MM.1S (cell line): Measurements from ENCODE around the gene CEBPE.

Source experiments
- DNase-seq: peaks from one replicate; pipeline ENCODE4 v3.0.0-alpha.2; 2015
- H2AFZ ChIP-seq: fragments of 300-600 bp; sonication (generic); 2 replicates; pipeline ENCODE4 v1.6.0; 2016; ENCODE audit warnings: antibody characterized with exemption, low read length
- H3F3A ChIP-seq: fragments of 300-600 bp; sonication (generic); 2 replicates; pipeline ENCODE4 v1.6.1; 2016; ENCODE audit warnings: mild to moderate bottlenecking, antibody characterized with exemption, low read length, moderate library complexity, mixed read lengths; ENCODE audit not compliant: insufficient read depth
- H3K27ac ChIP-seq: fragments of 300-600 bp; sonication (generic); 2 replicates; pipeline ENCODE4 v1.5.1; 2016; ENCODE audit warnings: mild to moderate bottlenecking, low read length
- H3K27me3 ChIP-seq: fragments of 300-600 bp; sonication (generic); replicated peaks from 2 replicates; pipeline ENCODE4 v1.6.0; 2016; ENCODE audit warnings: low read length; ENCODE audit not compliant: insufficient read depth
- H3K36me3 ChIP-seq: fragments of 300-600 bp; sonication (generic); replicated peaks from 2 replicates; pipeline ENCODE4 v1.6.1; 2016; ENCODE audit warnings: mild to moderate bottlenecking, low read length, mixed read lengths; ENCODE audit not compliant: insufficient read depth
- H3K4me1 ChIP-seq: fragments of 300-600 bp; sonication (generic); 2 replicates; pipeline ENCODE4 v1.6.1; 2016; ENCODE audit warnings: low read length, mixed read lengths
- H3K4me2 ChIP-seq: fragments of 300-600 bp; sonication (generic); 2 replicates; pipeline ENCODE4 v1.6.0; 2016; ENCODE audit warnings: low read depth, low read length
- H3K4me3 ChIP-seq: fragments of 300-600 bp; sonication (generic); 2 replicates; pipeline ENCODE4 v1.5.1; 2016; ENCODE audit warnings: low read length, mixed read lengths
- H3K79me2 ChIP-seq: fragments of 300-600 bp; sonication (generic); 2 replicates; pipeline ENCODE4 v1.6.1; 2016; ENCODE audit warnings: mixed run types, low read length, mixed read lengths
- H3K9ac ChIP-seq: fragments of 300-600 bp; sonication (generic); 2 replicates; pipeline ENCODE4 v1.6.1; 2016; ENCODE audit warnings: low read length, mixed read lengths
- H3K9me2 ChIP-seq: fragments of 300-600 bp; sonication (generic); replicated peaks from 2 replicates; pipeline ENCODE4 v1.6.1; 2016; ENCODE audit warnings: mild to moderate bottlenecking, low read length, mixed read lengths; ENCODE audit not compliant: insufficient read depth
- H3K9me3 ChIP-seq: fragments of 300-600 bp; sonication (generic); replicated peaks from 2 replicates; pipeline ENCODE4 v1.6.1; 2016; ENCODE audit warnings: mild to moderate bottlenecking, low read length, mixed read lengths; ENCODE audit not compliant: insufficient read depth
- H4K20me1 ChIP-seq: fragments of 300-600 bp; sonication (generic); 2 replicates; pipeline ENCODE4 v1.6.1; 2016; ENCODE audit warnings: mild to moderate bottlenecking, low read length, moderate library complexity, mixed read lengths; ENCODE audit not compliant: insufficient read depth
- EZH2 ChIP-seq: fragments of 300-600 bp; sonication (generic); optimal IDR thresholded peaks from 2 replicates; pipeline ENCODE3; 2017; ENCODE audit warnings: low read depth, mild to moderate bottlenecking, antibody characterized with exemption, low read length, mixed read lengths
- EZH2phosphoT487 ChIP-seq: fragments of 300-600 bp; sonication (generic); IDR thresholded peaks from 2 replicates; pipeline ENCODE4 v1.6.1; 2018; ENCODE audit warnings: antibody characterized with exemption, low read length
- TF ChIP-seq, protein P1 (sequence below): fragments of 300-600 bp; sonication (generic); IDR thresholded peaks from 2 replicates; pipeline ENCODE4 v1.5.1; 2016; ENCODE audit warnings: antibody characterized with exemption, low read length, mixed read lengths

CEBPE gene

DNA sequence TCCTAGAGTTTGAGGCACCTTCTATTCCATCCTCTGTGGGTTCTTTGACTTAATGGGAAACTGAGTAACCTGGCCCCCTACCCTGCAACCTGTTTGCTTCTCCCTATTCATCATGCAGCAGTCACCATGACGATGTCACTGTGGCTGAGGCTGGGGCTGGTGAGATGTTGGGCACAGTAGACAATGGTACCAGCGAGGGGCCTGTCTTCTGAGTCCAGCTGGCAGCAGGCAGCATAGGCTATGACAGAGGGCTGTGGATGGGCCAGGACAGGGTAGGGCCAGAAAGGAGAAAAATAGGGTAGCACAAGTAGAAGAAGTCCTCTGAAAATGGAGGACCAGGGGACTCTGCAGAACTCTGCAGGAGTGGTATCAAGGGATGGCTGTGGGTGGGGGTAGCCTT is 16.3 kb downstream of the CEBPE start:
- Histone ChIP-seq H3K36me3 (no peaks in the 10 kb centered on the region), H3K27ac (no peak overlapping the region), H2AFZ (no peak overlapping the region), H3K4me1 (peaks cover 9% of the 10 kb centered on the region), H3F3A (no peaks in the 10 kb centered on the region), H3K27me3 (no peaks in the 10 kb centered on the region), H3K9me3 (no peaks in the 10 kb centered on the region), H3K4me2 (no peak overlapping the region), H3K9ac (no peak overlapping the region), H3K9me2 (no peaks in the 10 kb centered on the region), H3K4me3 (no peak overlapping the region), H3K79me2 (peaks cover 8% of the 10 kb centered on the region), H4K20me1 (no peaks in the 10 kb centered on the region)
- DNase-seq = no peak
- TF ChIP-seq, protein P1, sequence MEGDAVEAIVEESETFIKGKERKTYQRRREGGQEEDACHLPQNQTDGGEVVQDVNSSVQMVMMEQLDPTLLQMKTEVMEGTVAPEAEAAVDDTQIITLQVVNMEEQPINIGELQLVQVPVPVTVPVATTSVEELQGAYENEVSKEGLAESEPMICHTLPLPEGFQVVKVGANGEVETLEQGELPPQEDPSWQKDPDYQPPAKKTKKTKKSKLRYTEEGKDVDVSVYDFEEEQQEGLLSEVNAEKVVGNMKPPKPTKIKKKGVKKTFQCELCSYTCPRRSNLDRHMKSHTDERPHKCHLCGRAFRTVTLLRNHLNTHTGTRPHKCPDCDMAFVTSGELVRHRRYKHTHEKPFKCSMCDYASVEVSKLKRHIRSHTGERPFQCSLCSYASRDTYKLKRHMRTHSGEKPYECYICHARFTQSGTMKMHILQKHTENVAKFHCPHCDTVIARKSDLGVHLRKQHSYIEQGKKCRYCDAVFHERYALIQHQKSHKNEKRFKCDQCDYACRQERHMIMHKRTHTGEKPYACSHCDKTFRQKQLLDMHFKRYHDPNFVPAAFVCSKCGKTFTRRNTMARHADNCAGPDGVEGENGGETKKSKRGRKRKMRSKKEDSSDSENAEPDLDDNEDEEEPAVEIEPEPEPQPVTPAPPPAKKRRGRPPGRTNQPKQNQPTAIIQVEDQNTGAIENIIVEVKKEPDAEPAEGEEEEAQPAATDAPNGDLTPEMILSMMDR = no peak
- TF ChIP-seq EZH2phosphoT487 = no peak

DNA sequence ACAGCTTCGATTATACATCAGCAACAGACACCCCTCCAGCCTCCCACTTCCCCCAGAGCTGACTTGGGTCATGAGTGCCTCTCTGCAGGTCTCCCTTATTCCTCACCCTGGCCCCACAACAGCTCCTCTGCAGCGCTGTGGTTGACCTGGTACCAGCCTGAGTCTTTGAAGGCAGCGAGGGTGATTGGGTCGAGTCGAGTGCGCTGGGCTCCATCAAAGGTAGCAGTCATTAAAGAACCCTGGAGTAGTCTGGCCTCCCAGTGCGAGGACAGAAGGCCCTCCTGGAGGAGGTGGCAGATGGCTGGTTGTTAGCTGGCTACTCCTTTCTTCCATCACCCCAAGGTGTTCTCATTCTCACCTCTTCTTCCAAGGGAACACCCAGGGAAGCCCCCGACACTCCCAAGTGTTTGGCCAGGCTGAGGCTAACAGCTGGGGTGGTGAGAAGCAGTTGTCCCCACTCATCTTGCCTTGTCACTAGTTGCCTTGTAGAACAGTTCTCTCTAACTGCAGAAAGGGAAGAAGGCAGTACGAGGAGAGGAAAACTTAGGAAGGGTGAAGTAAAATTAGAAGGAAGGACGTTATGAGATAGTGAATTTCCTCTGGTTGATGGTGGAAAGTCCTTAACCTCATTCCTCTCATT is 16.9 kb downstream of the CEBPE start:
- peaks cover 9% of the 10 kb centered on the region for H3K4me1 ChIP-seq
- no peak overlapping the region for H2AFZ ChIP-seq
- H3K27me3 ChIP-seq = no peaks in the 10 kb centered on the region
- H3K36me3 ChIP-seq = no peaks in the 10 kb centered on the region
- no peak overlapping the region for H3K4me2 ChIP-seq
- no peaks in the 10 kb centered on the region for H4K20me1 ChIP-seq
- no peak overlapping the region for H3K27ac ChIP-seq
- DNase-seq = no peak
- H3K9ac ChIP-seq = no peak overlapping the region
- TF ChIP-seq, protein P1 = no peak
- TF ChIP-seq EZH2phosphoT487 = no peak
- TF ChIP-seq EZH2 = no peak
- H3K4me3 ChIP-seq = no peak overlapping the region
- no peaks in the 10 kb centered on the region for H3F3A ChIP-seq
- no peaks in the 10 kb centered on the region for H3K9me3 ChIP-seq
- H3K9me2 ChIP-seq = no peaks in the 10 kb centered on the region
- peaks cover 15% of the 10 kb centered on the region for H3K79me2 ChIP-seq

GRCh38 chr14:23101213-23101970 is 17.7 kb downstream of the CEBPE start:
- H3K4me1 ChIP-seq = peaks cover 3% of the 10 kb centered on the region
- no peak for DNase-seq
- no peaks in the 10 kb centered on the region for H3K9me2 ChIP-seq
- no peaks in the 10 kb centered on the region for H3K36me3 ChIP-seq
- H4K20me1 ChIP-seq = no peaks in the 10 kb centered on the region
- H3K9me3 ChIP-seq = no peaks in the 10 kb centered on the region
- no peak overlapping the region for H3K4me3 ChIP-seq
- no peak overlapping the region for H2AFZ ChIP-seq
- no peak overlapping the region for H3K9ac ChIP-seq
- H3F3A ChIP-seq = no peaks in the 10 kb centered on the region
- peaks cover 22% of the 10 kb centered on the region for H3K79me2 ChIP-seq
- no peak overlapping the region for H3K4me2 ChIP-seq
- H3K27ac ChIP-seq = no peak overlapping the region
- TF ChIP-seq EZH2 = no peak
- TF ChIP-seq, protein P1 = no peak
- no peak for TF ChIP-seq EZH2phosphoT487
- H3K27me3 ChIP-seq = no peaks in the 10 kb centered on the region
